ENCODE data around the gene PRR33.

PRR33 gene

DNA sequence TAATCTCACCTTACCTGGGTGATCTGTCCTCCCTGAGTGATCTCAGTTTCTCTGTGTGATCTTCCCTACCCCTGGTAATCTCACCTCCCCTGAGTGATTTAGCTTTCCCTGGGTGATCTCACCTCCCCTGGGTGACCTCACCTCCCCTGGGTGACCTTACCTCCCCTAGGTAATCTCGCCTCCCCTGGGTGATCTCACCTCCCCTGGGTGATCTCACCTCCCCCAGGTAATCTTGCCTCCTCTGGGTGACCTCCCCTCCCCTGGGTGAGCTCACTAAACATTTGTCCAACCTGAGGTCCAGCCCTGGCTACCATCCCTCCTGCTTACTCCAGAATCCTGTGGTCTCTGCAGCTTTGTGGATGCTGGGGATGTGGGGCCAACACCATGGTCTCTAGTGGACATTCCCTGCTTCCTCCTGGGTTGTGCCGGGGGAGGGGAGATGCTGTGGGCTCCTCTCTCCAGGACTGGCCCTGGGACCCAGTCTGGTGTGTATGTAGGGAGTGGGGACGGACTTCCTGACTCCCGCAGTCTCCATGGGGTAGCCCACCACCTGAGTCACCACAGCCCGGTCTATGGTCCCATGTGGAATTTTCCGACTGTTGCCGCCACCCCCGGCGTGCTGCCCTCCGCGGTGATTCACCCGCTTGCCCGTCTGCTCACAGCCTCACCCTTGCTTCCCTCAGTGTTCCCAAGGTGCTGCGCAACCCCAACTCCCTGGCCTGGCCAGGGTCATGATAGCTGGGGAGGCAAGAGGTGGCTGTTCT lies 28.9 kb downstream of the PRR33 start:
- DNase-seq (ENCODE audit: low read depth), result no peak

DNA sequence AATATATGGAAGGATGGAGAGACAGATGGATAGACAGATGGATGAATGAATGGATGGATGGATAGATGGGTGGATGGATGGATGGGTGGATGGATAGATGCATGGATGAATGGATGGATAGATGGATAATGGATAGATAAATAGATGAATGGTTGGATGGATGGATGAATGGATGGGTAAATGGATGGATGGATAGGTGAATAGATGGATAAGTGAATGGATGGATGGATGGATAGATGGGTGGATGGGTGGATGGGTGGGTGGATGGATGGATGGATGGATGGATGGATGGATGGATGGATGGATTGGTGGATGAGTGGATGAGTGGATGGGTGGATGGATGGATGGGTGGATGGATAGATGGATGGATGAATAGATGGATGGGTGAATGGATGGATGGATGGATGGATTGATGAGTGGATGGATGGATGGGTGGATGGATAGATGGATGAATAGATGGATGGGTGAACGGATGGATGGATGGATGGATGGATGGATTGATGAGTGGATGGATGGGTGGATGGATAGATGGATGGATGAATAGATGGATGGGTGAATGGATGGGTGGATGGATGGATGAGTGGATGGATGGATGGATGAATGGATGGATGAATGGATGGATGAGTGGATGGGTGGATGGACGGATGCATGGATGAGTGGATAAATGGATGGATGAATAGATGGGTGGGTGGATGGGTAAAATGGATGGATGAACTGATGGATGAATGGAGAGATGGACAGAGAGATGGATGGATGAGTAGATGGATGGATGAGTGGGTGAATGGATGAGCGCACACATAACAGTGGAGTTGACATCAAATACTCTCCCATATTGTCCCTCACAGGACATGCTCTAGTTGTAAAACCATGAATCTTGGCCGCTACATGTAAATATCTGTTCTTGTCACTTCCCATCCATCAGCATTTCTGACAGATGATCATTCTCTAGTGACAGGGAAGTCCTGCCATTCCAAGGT lies 30.0 kb downstream of the PRR33 start:
- no peak for DNase-seq (ENCODE audit: low read depth)

DNA sequence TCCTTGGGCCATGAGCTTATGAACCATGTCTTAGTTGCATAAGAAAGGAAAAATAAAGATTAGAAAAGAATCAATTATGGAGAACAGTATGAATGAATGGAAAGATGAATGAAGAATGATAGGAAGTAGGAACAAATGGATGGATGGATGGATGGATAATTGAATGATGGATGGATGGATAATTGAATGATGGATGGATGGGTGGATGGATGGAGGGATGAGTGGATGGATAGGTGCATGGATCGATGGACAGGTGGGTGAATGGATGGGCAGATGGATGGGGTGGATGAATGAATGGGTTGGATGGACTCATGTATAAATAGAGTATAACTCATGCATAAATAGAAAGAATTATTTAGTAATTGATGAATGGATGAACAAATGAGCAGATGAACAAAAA lies 31.6 kb downstream of the PRR33 start:
- DNase-seq (ENCODE audit: low read depth), result no peak

DNA sequence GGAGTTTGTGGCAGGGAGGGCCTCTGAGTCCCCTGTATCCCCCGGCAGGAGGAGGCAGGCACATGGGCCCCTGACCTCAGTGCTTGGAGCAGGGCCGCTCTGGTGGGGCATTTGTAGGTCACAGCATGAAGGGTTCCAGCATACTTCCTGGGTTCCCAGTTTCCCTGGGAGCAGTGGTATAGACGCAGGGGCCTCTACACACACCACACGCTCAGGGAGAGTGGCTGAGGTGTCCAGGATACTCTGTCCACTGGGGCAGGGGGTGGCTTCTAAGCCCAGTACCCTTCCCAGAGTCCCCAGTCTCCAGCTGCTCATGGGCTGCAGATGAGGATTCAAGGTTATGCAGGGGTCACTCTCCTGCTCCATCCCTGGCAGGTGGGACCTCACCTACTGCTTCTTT lies 32.7 kb downstream of the PRR33 start:
- DNase-seq (ENCODE audit: low read depth), result no peak

DNA sequence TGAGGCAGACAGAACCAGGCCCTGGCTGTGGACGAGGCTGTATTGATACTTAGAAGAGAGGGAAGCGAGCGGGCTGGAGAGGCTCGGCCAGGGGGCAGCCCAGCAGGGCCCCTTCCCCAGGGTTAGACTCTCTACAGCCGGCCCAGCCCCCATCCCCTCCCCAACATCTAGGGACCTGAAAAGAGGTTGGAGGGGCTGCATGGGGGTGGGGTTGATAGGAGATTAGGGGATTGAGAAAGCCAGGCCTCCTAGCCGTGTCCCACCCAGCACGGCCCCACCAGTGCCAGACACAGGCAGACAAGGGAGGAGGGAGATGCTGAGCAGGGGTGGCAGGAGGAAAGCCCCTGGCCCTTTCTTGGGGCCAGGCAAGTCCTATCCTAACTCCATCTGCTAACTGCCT lies 33.1 kb downstream of the PRR33 start:
- no peak for DNase-seq (ENCODE audit: low read depth)

DNA sequence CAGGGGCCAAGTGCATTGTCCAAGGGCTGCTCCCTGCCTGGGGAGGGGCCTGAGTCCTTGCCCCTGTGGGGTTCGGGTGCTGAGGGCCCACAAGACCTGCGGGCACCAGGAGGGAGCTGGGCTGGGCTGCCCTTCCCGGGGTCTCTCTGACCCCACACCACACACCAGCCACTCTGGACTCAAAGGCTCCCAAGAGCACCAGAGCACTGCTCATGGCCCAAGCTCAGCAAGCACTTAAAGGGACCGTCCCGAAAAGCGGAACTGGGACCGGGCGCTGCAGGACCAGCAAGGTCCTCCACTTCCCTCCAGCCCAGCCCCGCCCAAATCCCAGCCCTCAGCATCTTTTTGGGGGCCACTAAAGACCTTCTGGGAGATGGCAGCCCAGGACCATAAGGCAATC lies 33.5 kb downstream of the PRR33 start:
- DNase-seq (ENCODE audit: low read depth), result no peak

DNA sequence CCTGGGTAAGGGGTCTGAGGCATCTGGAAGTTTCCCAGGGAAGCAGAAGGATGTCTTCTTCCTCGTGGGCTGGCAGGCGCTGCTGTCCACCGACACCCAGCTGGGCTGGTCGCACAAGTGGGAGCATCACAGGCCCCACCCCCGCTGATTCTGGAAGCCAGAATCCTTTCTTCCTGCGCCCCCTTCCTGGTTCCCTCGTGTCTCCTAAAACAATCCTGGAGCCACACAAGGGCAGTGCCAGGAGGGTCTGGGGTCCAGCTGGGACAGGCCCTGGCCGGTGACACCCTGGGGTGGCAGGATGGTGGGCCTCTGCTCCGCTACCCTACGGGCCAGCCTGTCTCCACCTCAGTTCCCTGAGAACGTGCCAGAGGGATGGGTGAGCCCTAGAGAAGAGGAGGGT lies 34.6 kb downstream of the PRR33 start:
- no peak for DNase-seq (ENCODE audit: low read depth)

DNA sequence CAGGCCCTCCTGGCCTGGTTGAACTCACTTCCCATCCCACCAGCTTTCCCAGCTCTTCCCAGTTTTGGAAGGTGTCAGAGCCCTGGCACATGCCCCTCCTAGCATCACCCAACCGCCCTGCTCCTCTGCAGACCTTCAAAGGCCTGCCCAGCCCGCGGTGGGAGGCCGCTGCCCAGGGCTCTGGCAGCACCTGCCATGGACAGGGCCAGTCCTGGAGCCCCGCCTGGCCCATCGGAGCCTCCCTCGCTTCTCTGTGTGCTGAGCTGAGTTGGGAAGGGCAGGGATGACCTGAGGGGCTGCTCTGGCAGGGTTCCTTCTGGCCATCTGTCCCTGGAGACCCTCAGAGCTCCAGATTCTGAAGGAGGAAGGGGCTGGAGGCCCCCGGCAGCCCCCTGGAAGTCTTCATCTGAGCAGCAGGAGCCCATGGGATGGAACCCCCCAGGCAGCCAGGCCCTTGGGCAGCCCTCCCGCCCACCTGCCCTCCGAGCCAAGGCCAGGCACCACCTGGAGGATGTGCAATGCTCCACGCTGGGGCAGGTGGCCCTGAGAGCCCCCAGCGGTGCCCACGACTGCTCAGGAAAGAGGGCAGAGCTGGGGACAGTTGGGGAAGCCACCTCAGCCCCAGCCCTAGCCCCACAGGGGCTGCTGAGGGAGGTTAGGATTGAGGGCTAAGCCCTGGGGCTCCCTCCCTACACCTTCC lies 35.2 kb downstream of the PRR33 start:
- DNase-seq (ENCODE audit: low read depth), result no peak

DNA sequence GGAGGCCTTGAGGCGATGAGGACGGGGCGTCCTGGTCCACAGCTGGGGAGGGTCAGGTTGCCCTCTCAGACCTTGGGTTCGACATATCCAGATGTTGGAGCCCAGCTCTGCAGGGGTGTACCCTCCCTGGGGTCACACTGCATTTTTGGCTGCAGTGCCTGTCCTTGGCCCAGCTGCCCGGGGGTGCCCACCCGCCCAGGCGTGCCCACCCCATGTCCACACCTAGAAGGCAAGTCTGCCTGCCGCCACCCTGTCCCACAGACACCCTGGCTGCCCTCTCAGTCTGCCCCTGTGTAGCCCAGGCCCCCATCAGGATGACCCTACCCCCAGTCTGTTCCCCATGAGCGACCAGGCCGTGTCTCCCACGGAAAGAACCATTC lies 35.8 kb downstream of the PRR33 start:
- DNase-seq (ENCODE audit: low read depth), result no peak

DNA sequence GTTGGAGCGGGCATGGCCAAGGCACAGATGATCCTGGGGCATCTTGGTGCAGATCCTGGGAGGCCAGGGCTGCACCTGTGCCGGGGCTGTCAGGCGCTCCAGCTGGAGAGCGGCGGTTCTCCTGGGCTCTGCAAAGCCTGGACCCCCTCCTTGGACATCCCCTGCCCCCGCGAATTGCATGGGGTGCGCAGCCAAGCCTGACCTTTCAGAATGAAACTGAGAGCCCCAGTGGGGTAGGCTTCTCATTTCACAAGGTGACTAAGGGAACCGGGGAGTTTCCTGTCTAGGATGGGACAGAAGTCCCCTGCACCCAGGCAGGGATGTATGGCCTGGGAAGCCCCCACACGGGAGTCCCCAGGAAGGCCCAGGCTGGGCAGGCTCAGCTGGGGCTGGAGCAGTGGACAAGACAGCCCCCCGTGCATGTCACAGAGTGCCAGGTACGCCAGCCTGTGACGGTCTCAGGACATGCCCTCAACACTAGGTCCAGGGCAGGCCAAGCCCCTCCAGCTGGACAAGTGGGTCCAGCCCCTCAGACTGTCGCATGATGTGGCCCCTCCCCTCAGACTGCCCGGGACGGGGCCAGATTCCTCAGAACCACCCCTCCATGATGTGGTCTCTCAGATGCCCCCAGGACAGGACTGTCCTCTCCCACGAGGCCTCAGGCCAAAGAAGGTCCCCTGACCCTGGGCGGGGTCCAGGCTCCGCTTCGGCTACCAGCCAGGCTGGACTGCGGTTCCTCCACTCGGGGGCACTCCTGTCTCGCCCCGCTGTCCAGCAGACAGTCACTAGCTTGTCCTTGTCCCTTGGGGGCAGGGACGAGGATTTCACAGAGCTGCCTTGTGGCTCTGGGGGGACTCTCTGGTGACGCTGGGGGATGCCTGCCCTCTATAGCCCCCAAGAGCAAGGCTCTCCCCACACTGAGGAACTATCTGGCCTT lies 36.5 kb downstream of the PRR33 start:
- peak; percentile 39 for DNase-seq (ENCODE audit: low read depth)

DNA sequence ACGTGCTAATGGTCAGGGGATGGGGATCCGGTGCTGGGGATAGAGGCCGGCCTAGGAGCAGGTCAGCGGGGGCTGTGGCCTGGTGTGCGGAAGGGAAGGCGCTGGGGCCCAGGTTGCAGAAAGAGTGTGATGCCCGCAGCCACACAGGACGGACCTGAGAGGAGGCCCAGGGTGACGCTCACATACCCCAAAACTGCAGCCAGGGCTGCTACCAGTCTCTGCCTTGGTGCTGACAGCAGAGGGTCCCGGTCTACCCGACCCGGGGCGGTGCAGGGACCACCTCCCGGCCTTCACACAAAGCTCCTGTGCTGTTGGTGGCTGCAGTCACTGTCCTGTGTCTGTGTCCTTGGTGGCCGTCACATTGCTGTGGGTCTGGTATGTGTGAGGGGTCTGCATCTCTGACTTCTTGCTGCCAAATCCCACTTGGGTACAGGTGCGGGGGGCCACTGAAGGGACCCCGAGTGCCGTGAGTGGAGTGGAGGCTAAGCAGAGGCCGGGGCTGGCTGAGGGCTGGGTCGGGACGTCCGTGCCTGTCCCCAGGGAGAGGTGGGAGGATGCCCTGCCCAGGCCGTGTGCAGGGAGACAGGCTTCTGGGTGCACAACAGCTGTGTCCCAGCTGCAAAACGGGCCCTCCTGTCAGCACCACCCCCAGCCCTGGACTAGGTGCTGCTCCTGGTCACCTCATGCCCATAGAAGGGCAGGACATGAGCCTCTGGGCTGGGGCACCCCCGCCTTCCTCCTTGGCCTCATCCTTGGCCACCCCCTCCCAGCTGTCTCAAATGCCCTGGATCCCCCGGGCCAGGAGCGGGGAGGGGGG lies 37.4 kb downstream of the PRR33 start:
- no peak for DNase-seq (ENCODE audit: low read depth)

DNA sequence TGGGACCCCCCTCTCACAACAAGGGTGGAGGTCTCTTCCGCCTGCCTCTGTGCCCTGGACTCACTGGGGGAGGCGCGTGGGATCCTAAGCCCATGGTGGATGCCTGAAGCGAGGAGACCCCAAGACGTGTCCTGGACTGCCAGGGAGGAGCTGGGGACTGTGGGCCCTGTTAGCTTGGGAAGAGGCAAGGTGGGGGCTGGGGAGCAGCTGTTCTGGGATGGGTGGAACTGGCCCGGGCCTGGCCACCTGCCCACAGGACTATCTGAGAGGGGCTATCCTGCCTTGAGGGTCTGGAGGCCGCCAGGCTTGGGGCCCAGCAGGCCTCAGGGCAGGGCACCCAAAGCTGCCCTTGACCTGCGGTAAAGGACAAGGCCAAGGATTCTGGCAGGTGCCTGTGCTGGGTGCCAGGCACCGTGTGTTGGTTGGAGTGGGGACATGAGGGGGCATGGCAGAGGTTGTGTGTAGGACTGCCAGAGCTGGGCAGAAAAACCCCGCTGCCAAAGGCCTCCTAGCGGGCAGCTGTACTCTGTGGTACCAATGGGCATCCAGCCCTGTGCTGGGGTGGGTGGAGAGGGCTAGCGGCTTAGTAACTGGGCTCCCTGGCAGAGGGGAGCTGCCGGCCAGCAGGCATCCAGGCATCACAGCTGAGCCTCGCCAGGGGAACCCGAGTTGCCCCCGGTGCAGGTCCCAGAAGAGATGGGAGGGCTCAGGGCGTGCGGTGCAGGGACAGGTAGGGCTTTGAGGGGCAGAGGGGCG lies 38.1 kb downstream of the PRR33 start:
- no peak for DNase-seq (ENCODE audit: low read depth)

DNA sequence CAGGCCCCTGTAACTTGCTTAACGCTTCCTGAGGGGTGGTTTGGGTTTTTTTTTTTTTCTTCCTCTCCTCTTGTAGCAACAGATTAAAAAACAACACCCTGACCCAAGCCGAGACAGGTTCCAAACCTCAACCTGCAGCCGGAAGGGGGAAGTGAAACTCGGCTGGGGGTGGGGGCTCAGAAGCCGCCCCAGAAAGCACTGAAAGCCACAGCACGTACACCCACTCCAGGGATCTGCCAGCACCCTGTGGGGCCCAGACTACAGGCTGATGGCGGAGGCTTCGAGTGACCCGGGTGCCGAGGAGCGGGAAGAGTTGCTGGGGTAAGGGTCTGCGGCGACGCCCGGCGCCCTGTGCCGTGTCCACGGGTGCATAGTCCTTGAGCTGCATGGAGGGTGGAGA lies 38.8 kb downstream of the PRR33 start, which contains the start of gene LSP1:
TSS of gene LSP1 (plus strand) at position 208 of the 400 bp plus-strand sequence. CDS start at position 269, 61 bp downstream.
- DNase-seq (ENCODE audit: low read depth), result peak; percentile 74

DNA sequence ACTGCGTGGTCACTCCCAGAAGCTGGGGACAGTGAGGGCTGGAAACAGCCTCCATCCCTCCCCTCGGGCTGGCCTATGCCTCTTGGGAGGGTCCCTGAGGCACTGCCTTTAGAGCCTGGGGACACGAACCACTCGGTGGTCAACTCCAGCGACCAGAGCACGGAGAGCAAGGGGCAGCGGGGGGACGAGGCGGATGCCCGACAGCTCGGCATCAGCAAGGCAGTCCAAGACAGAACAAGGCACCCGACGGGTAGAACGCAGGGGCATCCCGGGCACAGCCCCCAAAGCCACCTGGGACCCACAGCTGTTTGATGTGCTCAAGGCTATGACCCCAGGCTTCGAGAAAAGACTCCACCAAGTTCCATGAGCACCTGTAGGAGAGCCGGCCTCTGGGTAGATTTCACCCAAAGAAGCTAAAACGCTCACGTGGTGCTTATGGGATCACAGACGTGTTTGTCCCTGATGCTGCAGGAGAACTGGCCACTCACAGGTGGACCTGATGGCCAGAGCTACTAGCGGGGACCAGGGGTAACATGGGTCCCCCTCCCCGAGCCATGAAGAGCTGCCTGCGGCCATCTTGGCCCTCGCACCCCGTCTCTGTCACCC lies 39.3 kb downstream of the PRR33 start:
- no peak for DNase-seq (ENCODE audit: low read depth)

DNA sequence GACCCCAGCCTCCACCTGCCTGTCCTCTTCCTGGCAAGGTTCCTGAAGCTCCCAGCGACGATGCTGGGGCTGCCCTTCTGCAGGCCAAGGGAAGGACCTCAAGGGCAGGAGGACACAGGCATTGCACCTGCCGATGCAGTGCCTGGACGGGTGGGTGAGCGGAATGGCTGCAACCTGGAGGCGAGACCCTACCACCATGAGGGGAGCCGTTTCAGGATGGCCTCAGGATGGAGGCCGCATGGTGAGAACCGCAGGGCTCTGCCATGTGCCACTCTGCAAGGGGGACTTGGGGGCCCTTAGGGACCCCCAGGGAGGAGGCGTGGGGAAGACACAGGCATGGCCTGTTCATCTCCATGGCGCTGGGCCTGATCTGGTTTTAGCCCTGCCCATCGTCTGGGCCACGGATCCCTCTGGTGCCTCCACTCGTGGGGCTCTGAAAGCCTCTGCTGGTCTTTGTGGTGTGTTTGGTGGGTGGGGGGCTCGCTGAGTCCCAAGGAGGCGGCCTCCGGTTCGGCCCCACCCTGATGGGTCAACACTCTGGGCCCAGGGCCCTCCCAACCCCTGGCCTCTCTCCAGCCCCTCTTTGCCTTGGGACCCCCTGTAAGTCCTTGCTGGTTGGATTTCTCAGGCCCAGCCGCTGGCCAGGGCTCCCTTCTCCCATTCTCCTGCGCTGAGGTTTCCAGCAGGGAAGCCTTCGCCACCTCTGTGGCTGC lies 40.1 kb downstream of the PRR33 start:
- no peak for DNase-seq (ENCODE audit: low read depth)

DNA sequence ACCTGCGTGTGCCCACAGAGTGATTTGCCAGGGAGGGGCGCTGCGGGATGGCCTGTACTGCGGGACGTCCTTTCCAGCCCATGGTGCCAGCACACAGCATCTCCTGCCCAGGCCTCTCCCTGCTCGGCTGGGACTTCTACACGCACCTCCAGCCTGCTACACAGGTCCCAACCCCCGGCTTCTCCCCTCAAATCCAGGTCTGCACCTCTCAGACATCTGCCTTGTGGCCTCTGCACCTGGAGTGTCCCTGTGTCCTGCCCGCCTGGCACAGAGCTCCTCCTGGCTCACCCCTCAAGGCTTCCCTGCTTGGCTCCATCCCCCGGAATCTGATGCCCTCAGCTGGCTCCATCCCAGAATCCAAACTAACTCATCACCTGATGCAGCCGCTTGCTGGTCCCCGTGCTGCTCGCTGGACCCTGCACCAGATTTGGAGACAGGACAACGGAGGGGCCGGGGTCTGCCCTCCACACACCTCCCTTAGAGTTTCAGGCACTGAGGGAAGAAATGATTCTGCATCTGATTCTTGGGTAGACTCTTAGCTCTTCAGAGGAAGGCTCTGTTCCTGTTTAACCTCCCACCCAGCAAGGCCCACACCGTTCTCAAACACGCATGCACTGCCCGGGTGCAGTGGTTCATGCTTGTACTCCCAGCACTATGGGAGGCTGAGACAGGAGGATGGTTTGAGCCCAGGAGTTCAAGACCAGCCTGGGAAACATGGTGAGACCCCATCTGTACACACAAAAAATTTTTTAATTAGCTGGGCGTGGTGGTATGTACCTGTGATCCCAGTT lies 42.9 kb downstream of the PRR33 start:
- no peak for DNase-seq (ENCODE audit: low read depth)

DNA sequence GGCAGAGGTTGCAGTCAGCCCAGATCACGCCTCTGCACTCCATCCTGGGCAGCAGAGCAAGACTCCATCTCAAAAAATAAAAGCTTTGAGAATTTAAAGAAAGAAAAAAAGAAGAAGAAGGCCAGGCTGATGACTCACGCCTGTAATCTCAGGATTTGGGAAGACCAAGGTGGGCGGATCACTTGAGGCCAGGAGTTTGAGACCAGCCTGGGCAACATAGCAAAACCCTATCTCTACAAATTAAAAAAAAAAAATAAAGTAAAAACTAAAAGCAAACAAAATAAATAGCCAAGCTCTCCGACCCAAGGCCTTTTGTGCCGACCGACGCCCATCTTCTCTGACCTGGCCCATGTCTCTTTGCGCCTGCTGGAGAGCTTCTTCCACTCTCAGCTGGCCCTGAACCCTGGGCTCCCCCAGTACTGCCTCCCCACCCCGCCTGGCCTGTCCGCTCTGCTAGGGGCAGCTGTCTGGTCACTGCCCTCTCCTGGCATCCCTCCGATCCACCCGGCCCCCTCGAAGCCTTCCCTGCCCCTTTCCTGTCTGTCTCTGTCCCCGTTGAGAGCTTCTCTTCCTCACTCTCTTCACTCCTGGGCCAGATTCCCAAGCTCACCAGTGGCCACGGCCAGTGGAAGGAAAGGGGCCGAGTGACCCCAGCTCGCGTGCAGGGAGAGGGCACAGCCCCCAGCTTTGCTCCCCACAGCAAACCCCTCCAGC lies 43.6 kb downstream of the PRR33 start:
- DNase-seq (ENCODE audit: low read depth), result no peak

Measured in activated T-cell treated with anti-CD3 and anti-CD28 coated beads for 24 hours (primary cell).